OCI-LY3 (cell line): ENCODE results near the gene LPAR4.

Experiments used
- H2AFZ ChIP-seq: fragments of 200-600, 300-600 bp; shearing (Covaris generic); 2 replicates; pipeline ENCODE4 v1.6.0; 2014; ENCODE audit warnings: antibody characterized with exemption, low read depth, low read length
- H3K27ac ChIP-seq: fragments of 200-600, 300-600 bp; sonication (generic); 2 replicates; pipeline ENCODE4 v1.5.1; 2014; ENCODE audit warnings: mild to moderate bottlenecking, low read length, moderate library complexity, mixed read lengths
- H3K27me3 ChIP-seq: fragments of 200-600, 300-600 bp; sonication (generic); 2 replicates; pipeline ENCODE4 v1.6.1; 2014; ENCODE audit warnings: low read depth, low read length, mixed read lengths
- H3K36me3 ChIP-seq: fragments of 200-600, 300-600 bp; sonication (generic); replicated peaks from 2 replicates; pipeline ENCODE3; 2014; ENCODE audit warnings: low read depth, low read length, mixed read lengths
- H3K4me1 ChIP-seq: fragments of 300-600, 200-600 bp; sonication (generic); 2 replicates; pipeline ENCODE4 v1.6.1; 2014; ENCODE audit warnings: low read length, mixed read lengths
- H3K4me2 ChIP-seq: fragments of 200-600, 300-600 bp; sonication (generic); 2 replicates; pipeline ENCODE4 v1.6.1; 2014; ENCODE audit warnings: low read length, mixed read lengths
- H3K4me3 ChIP-seq: fragments of 300-600, 200-600 bp; sonication (generic); 2 replicates; pipeline ENCODE4 v1.5.1; 2014; ENCODE audit warnings: antibody characterized with exemption, mild to moderate bottlenecking, low read length, moderate library complexity
- H3K79me2 ChIP-seq: fragments of 300-600, 200-600 bp; shearing (Covaris generic); 2 replicates; pipeline ENCODE4 v1.6.1; 2014; ENCODE audit warnings: mild to moderate bottlenecking, low read length, mixed read lengths
- H3K9ac ChIP-seq: fragments of 300-600, 200-600 bp; shearing (Covaris generic); 2 replicates; pipeline ENCODE4 v1.6.0; 2014; ENCODE audit warnings: mild to moderate bottlenecking, low read length, moderate library complexity
- H3K9me3 ChIP-seq: fragments of 200-600, 300-600 bp; shearing (Covaris generic); 2 replicates; pipeline ENCODE4 v1.6.1; 2014; ENCODE audit warnings: low read length, mixed read lengths; ENCODE audit not compliant: insufficient read depth
- H4K20me1 ChIP-seq: fragments of 200-600, 300-600 bp; sonication (generic); 2 replicates; pipeline ENCODE4 v1.6.1; 2016; ENCODE audit warnings: low read length, mixed read lengths; ENCODE audit not compliant: insufficient read depth
- EZH2phosphoT487 ChIP-seq: fragments of 200-600 bp; shearing (Covaris generic); IDR thresholded peaks from 2 replicates; pipeline ENCODE4 v1.6.1; 2018; ENCODE audit warnings: antibody characterized with exemption, mixed run types, low read depth
- TF ChIP-seq, protein P1 (sequence below): fragments of 200-600, 300-600 bp; sonication (generic); IDR thresholded peaks from 2 replicates; pipeline ENCODE4 v1.5.1; 2014; ENCODE audit warnings: antibody characterized with exemption, low read length, low read depth

LPAR4 gene

DNA sequence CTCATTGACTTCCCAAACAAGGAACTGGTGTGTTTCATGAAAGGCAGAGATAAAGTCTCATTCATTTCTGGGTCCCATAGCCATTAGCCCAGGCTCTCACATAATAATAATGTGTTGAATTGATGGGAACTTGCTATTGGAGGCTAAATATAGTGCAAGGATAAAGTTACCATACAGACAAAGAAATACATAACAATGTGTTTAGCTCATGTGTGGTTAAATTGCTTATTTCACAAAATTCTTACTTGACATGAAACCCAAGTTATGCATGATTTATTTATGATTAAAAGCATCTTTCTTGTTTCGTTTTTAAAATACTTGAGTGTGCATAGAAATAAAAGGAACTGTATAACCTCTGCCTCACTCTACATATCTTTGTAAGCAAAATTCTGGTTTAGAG, 37.3 kb upstream of the LPAR4 start:
- no peaks in the 10 kb centered on the region for H3K79me2 ChIP-seq
- no peak overlapping the region for H3K9ac ChIP-seq
- no peaks in the 10 kb centered on the region for H3K27me3 ChIP-seq
- H3K9me3 ChIP-seq = no peaks in the 10 kb centered on the region
- peaks cover 9% of the 10 kb centered on the region for H3K4me1 ChIP-seq
- TF ChIP-seq, protein P1, sequence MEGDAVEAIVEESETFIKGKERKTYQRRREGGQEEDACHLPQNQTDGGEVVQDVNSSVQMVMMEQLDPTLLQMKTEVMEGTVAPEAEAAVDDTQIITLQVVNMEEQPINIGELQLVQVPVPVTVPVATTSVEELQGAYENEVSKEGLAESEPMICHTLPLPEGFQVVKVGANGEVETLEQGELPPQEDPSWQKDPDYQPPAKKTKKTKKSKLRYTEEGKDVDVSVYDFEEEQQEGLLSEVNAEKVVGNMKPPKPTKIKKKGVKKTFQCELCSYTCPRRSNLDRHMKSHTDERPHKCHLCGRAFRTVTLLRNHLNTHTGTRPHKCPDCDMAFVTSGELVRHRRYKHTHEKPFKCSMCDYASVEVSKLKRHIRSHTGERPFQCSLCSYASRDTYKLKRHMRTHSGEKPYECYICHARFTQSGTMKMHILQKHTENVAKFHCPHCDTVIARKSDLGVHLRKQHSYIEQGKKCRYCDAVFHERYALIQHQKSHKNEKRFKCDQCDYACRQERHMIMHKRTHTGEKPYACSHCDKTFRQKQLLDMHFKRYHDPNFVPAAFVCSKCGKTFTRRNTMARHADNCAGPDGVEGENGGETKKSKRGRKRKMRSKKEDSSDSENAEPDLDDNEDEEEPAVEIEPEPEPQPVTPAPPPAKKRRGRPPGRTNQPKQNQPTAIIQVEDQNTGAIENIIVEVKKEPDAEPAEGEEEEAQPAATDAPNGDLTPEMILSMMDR = no peak
- no peak for TF ChIP-seq EZH2phosphoT487
- no peak overlapping the region for H3K4me2 ChIP-seq
- H3K4me3 ChIP-seq = no peak overlapping the region
- no peak overlapping the region for H2AFZ ChIP-seq
- H4K20me1 ChIP-seq = no peaks in the 10 kb centered on the region
- no peaks in the 10 kb centered on the region for H3K36me3 ChIP-seq
- H3K27ac ChIP-seq = no peak overlapping the region

DNA sequence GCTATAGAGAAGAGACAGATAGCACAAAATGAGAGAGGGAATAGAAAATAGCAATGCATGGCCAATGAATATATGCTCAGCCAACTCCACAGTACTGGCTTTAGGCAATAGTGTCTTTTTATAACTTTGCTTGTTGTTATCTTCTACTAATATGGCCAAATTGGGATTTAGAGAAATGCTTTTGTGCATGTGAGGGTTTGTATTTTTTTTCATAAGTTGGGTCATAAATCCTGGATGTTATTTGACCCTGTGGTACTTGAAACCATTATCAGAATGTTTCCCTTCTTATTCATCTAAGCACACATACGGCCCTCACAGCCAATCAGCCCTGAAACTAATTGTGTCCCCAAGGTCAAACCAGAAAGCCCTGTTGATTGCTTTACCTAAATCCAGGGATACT, 35.2 kb upstream of the LPAR4 start:
- no peaks in the 10 kb centered on the region for H3K9me3 ChIP-seq
- H3K4me3 ChIP-seq = no peak overlapping the region
- no peak overlapping the region for H2AFZ ChIP-seq
- no peak overlapping the region for H3K9ac ChIP-seq
- H3K36me3 ChIP-seq = no peaks in the 10 kb centered on the region
- no peaks in the 10 kb centered on the region for H4K20me1 ChIP-seq
- H3K27ac ChIP-seq = no peak overlapping the region
- H3K79me2 ChIP-seq = no peaks in the 10 kb centered on the region
- no peak overlapping the region for H3K4me2 ChIP-seq
- H3K27me3 ChIP-seq = no peaks in the 10 kb centered on the region
- no peak for TF ChIP-seq EZH2phosphoT487
- TF ChIP-seq, protein P1 = no peak
- H3K4me1 ChIP-seq = no peaks in the 10 kb centered on the region

DNA sequence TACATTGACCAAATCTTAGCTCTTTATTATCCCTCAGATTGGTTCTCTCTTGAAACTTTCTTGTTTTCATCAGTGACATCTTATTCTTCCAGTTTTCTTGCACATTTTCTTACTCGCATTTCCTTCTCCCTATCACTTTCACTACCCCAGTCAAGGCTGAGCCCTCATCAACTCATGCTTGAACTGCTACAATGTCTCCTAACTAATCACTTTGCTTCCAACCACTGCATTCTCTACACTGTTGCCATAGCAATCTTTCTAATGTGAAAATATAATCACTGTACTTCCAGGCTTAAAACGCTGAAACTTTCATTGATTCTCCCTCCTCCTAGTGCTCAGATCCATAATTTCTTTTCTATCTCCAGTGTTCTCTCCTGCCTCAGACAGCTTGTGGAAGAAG, 22.2 kb upstream of the LPAR4 start:
- H4K20me1 ChIP-seq = no peaks in the 10 kb centered on the region
- TF ChIP-seq, protein P1 = no peak
- no peak for TF ChIP-seq EZH2phosphoT487
- no peaks in the 10 kb centered on the region for H3K79me2 ChIP-seq
- no peaks in the 10 kb centered on the region for H3K27me3 ChIP-seq
- no peak overlapping the region for H2AFZ ChIP-seq
- no peak overlapping the region for H3K4me3 ChIP-seq
- no peak overlapping the region for H3K9ac ChIP-seq
- H3K9me3 ChIP-seq = no peaks in the 10 kb centered on the region
- H3K27ac ChIP-seq = no peak overlapping the region
- no peaks in the 10 kb centered on the region for H3K4me1 ChIP-seq
- no peak overlapping the region for H3K4me2 ChIP-seq
- no peaks in the 10 kb centered on the region for H3K36me3 ChIP-seq

DNA sequence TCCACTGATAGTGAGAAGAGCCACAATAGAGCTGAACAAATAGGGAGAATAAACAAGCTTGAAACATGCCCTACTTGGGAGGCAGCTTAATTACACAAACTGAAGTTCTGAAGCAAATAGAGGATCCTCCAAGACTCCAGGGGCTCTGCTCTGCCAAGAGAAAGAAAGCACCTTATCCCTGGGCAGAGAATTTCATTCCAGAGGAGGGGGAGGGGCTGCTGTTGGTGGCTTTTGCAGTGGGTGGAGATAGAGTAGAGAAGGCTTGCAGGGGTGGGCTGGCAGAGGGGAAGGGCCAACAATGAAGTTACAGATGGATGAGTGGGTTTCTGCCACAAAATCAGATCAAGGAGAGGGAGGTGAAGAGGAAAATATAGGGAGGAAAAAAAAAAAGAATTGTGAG, 1.0 kb upstream of the LPAR4 start:
- no peaks in the 10 kb centered on the region for H3K36me3 ChIP-seq
- no peaks in the 10 kb centered on the region for H3K9me3 ChIP-seq
- no peak for TF ChIP-seq EZH2phosphoT487
- TF ChIP-seq, protein P1 = no peak
- H3K27ac ChIP-seq = no peak overlapping the region
- H3K4me3 ChIP-seq = no peak overlapping the region
- no peak overlapping the region for H3K9ac ChIP-seq
- H3K4me1 ChIP-seq = no peaks in the 10 kb centered on the region
- H3K79me2 ChIP-seq = no peaks in the 10 kb centered on the region
- no peaks in the 10 kb centered on the region for H4K20me1 ChIP-seq
- H3K4me2 ChIP-seq = no peak overlapping the region
- H3K27me3 ChIP-seq = no peaks in the 10 kb centered on the region
- no peak overlapping the region for H2AFZ ChIP-seq
